Measurements from ENCODE around the gene ANKRD62. TPM values are rescaled to one million over a fixed set of nuclear protein-coding genes. Genes with fewer than 3 reads are reported as not detected.

The ANKRD62 gene
- total and polyA plus RNA-seq, 4 donors, result under 0.01 TPM; not detected in 3

GRCh38 chr18:12092398-12093229 lies 1.0 kb upstream of the ANKRD62 start:
- DNase-seq (ENCODE audit: low spot score), result no peak
- no peaks in the 10 kb centered on the region for H3K9me3 ChIP-seq (ENCODE audit: control insufficient read depth in 4 of 4, low read length in 3 of 4)
- H3K9ac ChIP-seq (ENCODE audit: low read depth in 1 of 2, low read length in 2 of 2), result no peak overlapping the region
- H3K4me1 ChIP-seq (ENCODE audit: control insufficient read depth in 4 of 4, insufficient read depth in 4 of 4, low read length in 3 of 4), result no peaks in the 10 kb centered on the region
- no peak overlapping the region for H3K27ac ChIP-seq (ENCODE audit: low read depth in 1 of 2, low read length in 2 of 2)
- whole genome bisulfite sequencing, result 54% methylated on average over 17 of the region's 17 CpGs
- no peak for TF ChIP-seq FOXA2 (IDR thresholded peaks at IDR 0.05)
- peak; percentile 87 to 90 for TF ChIP-seq RAD21 (IDR thresholded peaks at IDR 0.05)
- peak; percentile 55 for TF ChIP-seq CTCF (IDR thresholded peaks at IDR 0.05; ENCODE audit: low read depth, low read length, missing input control)
- no peak for TF ChIP-seq TAF1 (conservative IDR thresholded peaks at IDR 0.05)
- TF ChIP-seq HNF4G (IDR thresholded peaks at IDR 0.05), result no peak
- no peak for TF ChIP-seq MAX (IDR thresholded peaks at IDR 0.05)
- TF ChIP-seq EGR1 (IDR thresholded peaks at IDR 0.05; ENCODE audit: low read depth in 2 of 2), result no peak
- TF ChIP-seq HNF4A (conservative IDR thresholded peaks at IDR 0.05), result no peak
- TF ChIP-seq YY1 (IDR thresholded peaks at IDR 0.05), result no peak
- H3K36me3 ChIP-seq (ENCODE audit: control insufficient read depth in 4 of 4, insufficient read depth in 3 of 4, low read depth in 1 of 4, low read length in 3 of 4), result no peaks in the 10 kb centered on the region
- no peaks in the 10 kb centered on the region for H3K27me3 ChIP-seq (ENCODE audit: control insufficient read depth in 4 of 4, insufficient read depth in 4 of 4, low read length in 3 of 4)
- no peak overlapping the region for H3K4me3 ChIP-seq (ENCODE audit: low read depth in 1 of 3, low read length in 3 of 3)

- no peak overlapping the region for H3K9ac ChIP-seq (ENCODE audit: low read depth in 1 of 2, low read length in 2 of 2)
- no peaks in the 10 kb centered on the region for H3K27me3 ChIP-seq (ENCODE audit: control insufficient read depth in 4 of 4, insufficient read depth in 4 of 4, low read length in 3 of 4)
- WGBS, result 88% methylated on average over 5 of the region's 5 CpGs
- H3K36me3 ChIP-seq (ENCODE audit: control insufficient read depth in 4 of 4, insufficient read depth in 3 of 4, low read depth in 1 of 4, low read length in 3 of 4), result no peaks in the 10 kb centered on the region
- TF ChIP-seq CTCF (IDR thresholded peaks at IDR 0.05; ENCODE audit: low read depth, low read length, missing input control), result no peak
- H3K4me3 ChIP-seq (ENCODE audit: low read depth in 1 of 3, low read length in 3 of 3), result no peak overlapping the region
- no peaks in the 10 kb centered on the region for H3K9me3 ChIP-seq (ENCODE audit: control insufficient read depth in 4 of 4, low read length in 3 of 4)
- DNase-seq (ENCODE audit: low spot score), result no peak
- no peak overlapping the region for H3K27ac ChIP-seq (ENCODE audit: low read depth in 1 of 2, low read length in 2 of 2)
- H3K4me1 ChIP-seq (ENCODE audit: control insufficient read depth in 4 of 4, insufficient read depth in 4 of 4, low read length in 3 of 4), result no peaks in the 10 kb centered on the region
Observed at GRCh38 chr18:12098374-12098773, 4.7 kb downstream of the ANKRD62 start.

- DNase-seq (ENCODE audit: low spot score), result no peak
- Histone ChIP-seq H3K27me3 (ENCODE audit: control insufficient read depth in 4 of 4, insufficient read depth in 4 of 4, low read length in 3 of 4) (no peaks in the 10 kb centered on the region), H3K27ac (ENCODE audit: low read depth in 1 of 2, low read length in 2 of 2) (no peak overlapping the region), H3K9me3 (ENCODE audit: control insufficient read depth in 4 of 4, low read length in 3 of 4) (no peaks in the 10 kb centered on the region), H3K36me3 (ENCODE audit: control insufficient read depth in 4 of 4, insufficient read depth in 3 of 4, low read depth in 1 of 4, low read length in 3 of 4) (no peaks in the 10 kb centered on the region), H3K4me1 (ENCODE audit: control insufficient read depth in 4 of 4, insufficient read depth in 4 of 4, low read length in 3 of 4) (no peaks in the 10 kb centered on the region), H3K9ac (ENCODE audit: low read depth in 1 of 2, low read length in 2 of 2) (no peak overlapping the region), H3K4me3 (ENCODE audit: low read depth in 1 of 3, low read length in 3 of 3) (no peak overlapping the region)
- TF ChIP-seq RAD21 (IDR thresholded peaks at IDR 0.05) (no peak), MAX (IDR thresholded peaks at IDR 0.05) (no peak), FOXA2 (IDR thresholded peaks at IDR 0.05) (no peak), SP1 (IDR thresholded peaks at IDR 0.05) (no peak), ATF3 (IDR thresholded peaks at IDR 0.05) (no peak)
Observed at GRCh38 chr18:12099160-12099559, 5.5 kb downstream of the ANKRD62 start.
